NCI-H2107 (cell line): ENCODE measurements around the gene DENND2A.
"Not testable (repeated sequence)": the region's sequence is repeated elsewhere in the genome, so short reads cannot be mapped to it uniquely, and the experiment has no call there.

ENCODE experiments used
- DNase-seq: peaks from one replicate; lab custom pipeline; 2025; lab: John Stamatoyannopoulos, UW

DENND2A gene

DNA sequence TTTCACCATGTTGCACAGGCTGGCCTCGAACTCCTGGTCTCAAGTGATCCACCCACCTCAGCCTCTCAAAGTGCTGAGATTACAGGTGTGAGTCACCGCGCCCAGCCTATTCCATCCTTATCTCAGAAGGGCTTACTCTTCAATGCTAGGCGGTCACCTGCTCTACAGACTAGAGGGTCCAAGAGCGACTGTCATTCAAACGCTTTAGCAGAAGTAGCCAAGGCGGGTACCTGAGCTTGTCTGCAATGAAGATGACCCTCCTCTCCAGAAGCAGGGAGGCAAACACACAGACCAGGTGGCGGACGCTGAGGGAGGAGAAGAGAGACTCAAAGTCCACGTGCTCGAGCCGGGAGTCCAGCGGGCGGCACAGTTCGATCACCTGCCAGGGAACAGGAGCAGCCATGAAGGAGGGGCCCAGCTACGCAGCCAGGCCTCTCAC is 96.2 kb downstream of the DENND2A start:
- DNase-seq = no peak

DNA sequence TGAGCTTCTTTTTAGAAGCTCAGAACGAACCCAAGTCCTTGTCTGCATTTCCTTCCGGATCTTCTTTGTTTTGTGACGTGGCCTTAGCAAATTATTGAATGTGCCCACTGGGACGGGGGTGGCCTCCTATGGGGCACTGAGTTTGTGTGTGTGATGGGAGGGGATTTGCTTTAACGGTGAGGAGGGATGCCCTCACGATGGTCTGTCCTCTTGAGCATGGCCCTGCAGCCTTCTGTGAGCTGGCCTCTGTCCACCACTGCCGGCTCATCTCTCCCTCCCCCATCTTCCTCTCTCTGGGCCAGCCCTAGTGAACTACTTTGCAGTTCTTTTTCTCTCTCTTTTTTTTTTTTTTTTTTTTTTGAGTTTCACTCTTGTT is 98.4 kb downstream of the DENND2A start:
- DNase-seq = no peak

DNA sequence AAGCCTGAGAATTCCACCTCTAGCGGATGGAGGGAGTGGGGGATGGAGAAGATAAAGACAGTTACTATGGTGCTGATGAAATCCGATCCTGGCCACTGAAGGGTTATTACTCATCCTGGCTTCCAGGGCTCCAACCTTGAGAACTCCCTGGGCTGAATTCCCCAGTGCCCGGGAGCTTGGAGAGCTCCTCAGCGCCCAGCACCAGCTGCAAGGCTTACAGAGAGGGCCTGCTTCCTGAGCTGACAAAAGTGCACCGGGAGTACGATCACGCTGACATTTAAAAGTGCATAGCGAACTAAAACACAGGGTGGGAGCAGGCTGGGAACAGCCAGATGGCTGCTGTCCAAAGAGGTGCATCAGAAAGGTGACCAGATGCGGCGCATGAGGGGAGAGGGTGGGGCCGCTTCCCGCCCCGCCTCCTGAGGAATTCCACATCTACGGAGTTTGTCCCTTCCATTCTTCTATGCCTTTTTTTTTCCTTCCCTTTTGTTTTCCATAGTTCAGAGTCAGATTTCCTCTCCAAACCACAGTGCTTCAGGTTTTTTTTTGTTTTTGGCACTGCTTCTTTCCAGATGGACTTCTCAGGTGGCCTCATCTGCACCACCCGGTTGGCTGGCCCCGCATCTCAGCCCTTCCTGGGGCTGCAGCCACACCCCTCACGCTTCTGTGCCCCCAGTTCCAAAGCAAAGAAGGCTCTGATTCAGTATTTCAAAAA is 98.9 kb downstream of the DENND2A start:
- peak; percentile 88 for DNase-seq

DNA sequence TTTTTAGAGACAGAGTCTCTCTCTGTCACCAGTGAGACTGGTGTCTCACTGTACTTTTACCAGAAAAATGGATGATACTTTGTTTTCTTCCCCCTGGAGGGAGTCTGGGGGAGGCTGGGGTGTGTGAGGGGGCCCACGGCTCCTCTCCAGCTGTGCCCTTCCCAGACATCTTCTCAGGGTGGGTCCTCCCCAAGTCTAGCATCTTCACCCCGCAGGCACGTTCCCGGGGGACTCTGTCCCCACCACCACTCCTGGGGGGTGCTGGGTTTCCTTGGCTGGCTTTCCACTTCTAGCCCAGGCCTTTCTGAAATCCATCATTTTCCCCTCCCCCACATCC is 99.5 kb downstream of the DENND2A start:
- no peak for DNase-seq

DNA sequence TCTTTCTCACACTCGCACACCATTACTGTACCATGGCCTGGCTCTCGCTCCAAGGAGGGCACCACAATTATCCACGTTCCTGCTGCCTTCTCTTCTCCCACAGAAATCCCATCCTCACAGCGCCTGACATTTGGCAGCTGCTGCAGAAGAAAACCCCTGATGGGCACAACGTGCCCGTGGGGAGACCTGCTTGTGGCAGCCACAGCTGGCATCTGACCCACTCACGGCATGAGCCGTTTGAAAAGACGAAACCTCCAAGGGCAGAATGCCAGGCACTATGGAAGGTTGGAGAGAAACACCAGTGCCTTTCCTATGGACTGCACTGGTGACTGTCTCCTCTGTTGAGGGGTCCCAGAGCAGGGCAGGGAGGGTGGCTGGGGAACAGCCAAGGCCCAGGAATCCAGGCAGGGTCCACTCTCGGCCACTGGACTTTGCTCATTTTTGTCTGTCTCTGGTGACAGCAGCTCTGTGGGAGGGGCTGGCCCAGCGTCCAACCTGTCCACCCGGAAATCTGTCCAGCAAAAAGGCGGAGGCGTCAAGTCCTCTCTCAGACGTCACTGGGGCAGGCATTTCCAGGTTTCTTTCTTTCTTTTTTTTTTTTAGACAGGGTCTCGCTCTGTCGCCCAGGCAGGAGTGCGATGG is 100.4 kb downstream of the DENND2A start:
- DNase-seq = no peak

DNA sequence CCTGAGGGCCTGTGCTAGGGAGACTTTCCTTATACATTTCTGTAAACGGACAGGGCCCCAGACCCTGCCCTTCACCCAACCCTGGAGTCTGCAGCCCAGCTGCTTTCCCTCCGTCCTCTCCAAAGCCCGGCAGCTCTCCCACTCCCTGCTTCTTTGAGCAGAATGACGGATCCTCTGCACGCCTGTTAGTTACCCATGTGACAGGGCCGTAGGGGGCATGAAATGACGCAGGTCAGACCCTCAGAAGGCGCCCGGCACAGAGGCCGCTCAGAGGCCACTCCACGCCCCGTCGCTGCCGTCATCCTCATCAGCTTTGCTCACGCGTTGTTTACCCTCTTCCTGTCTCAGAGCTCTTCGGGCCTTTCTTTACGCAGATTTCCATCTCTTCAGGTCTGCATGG is 101.2 kb downstream of the DENND2A start:
- DNase-seq = no peak

DNA sequence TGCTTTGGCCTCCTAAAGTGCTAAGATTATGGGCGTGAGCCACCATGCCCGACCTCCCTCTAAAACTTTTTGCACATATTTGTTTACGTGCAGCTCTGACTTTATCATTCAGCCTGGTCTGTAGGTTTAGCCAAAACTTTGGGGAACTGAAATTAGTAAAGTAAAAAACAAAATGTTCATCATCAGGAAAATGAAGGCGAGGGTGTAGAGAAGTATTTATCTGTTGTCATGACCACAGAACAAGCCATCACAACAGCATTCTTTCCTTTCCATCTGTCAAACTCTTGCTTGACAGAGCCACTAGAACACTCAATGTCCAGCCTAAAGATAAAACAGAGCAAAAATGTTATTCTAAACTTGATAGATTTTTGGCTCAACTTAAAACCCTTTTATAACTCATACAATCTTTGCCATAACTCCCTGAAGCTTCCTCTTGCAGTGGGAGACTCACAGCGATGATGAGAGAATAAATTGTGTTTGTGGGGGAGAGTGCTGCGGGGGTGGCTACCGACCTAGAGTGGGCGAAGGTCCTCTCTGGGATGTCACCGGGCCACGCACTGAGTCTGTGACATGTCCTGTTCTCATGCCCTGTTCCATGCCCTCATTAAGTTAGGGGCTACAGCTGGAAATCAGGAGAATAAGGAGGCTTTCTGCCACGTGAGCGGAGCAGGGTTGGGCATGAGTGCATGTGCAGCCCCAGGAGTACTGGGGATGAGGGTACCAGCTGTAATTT is 102.7 kb downstream of the DENND2A start:
- no peak for DNase-seq

DNA sequence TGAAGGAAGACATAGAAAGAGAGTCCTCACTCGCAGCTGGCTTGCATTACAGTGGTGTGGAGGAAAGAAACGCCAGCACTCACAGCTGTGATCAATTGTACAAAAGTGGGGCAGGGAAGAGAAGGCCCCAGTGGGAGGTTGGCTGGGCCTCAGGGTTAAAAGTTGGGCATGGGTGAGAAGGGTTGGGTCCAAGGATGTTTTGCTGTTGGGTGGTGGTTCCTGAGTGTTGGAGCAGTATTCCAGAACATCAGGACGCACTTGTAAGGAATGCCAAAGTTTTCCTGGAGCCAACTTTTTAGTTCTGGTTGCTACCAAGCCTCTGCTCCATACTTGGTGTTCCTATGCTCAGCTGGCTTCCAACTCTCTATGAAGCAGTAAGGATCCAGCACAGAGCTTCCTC is 105.9 kb downstream of the DENND2A start:
- no peak for DNase-seq

DNA sequence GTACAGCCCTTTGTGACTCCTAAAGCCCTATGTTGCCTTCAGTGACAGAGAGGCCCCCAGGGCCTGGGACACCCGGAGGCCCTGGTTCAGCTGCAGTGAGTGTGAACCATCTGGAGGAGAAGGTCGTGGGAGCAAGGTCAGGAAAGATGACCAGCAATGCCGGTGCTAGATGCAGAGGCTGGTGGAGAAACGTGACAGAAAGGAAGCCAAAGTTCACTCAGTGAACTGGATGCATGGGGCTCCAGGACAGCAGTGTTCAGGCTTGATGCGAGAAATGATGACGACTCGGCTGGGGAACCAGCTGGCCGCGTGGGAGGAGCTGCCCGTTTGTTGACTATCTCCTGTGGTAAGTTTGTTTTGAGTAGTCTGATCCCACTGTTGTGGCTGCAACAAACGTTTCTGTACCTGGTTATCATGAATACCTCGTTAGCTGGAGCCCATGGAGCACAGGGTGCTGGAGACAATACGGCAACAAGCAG is 107.2 kb downstream of the DENND2A start:
- DNase-seq = no peak

DNA sequence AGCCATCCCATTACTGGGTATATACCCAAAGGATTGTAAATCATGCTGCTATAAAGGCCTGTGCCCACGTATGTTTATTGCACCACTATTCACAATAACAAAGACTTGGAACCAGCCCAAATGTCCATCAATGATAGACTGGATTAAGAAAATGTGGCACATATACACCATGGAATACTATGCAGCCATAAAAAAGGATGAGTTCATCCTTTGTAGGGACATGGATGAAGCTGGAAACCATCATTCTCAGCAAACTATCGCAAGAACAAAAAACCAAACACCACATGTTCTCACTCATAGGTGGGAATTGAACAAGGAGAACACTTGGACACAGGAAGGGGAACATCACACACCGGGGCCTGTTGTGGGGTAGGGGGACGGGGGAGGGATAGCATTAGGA is 111.2 kb downstream of the DENND2A start:
- DNase-seq = not testable (repeated sequence)

DNA sequence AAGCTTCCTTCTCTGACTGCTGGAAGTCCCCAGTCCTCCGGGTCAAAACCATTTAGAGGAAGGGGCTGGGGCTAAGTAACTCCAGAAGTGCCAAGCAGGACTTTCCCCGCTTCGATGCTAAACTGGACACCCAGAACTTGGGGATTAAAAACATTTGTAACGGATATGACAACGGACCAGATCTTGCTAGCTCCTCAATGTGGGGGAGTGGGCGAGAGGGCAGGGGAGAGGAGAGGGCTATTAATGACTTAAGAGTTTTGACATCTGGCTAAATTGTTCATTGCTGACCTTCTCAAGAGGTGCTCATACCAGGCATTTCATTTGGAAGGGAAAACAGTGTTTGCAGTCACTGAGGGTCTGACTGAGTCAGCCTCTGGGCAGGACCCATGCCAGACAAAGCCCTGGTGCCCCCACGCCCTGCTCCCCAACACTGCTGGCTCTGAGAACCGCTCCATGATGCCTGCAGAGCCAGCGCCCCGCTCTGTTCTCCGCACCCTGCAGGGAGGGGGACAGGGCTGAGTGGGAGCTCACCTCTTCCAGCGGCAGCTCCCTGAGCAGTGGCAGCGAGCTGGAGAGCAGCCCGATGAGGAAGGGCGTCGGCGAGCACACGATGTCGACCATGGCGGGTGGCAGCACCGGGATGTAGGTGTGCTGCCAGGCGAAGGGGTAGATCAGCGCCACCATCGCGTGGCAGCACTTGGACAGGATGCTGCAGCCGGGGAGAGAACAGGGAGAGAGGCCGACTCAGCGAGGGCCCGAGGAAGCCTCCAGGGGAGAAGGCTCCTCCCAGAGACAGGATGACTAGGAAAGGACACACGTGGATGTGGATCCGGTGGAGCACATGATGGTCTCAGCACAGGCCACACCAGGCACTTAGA is 113.6 kb downstream of the DENND2A start:
- DNase-seq = no peak

DNA sequence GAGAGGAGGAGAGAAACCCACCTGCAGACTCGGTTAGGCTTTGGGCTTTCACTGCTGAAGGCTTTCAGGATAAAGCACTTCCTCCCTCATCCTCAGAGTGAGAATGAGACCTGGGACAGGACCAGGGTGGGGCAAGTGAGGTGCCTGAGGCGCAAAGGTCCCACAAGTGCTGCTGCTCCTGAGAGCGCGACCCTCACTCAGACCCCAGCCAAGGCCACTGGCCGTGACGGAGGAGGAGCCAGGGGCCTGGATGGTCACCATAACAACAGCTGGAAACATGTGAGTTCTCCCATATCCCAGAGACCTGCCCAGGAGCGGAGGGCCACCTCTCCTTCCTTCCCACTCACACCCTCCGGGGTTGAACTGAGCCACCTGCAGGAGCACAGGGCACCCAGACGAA is 114.4 kb downstream of the DENND2A start:
- DNase-seq = no peak

DNA sequence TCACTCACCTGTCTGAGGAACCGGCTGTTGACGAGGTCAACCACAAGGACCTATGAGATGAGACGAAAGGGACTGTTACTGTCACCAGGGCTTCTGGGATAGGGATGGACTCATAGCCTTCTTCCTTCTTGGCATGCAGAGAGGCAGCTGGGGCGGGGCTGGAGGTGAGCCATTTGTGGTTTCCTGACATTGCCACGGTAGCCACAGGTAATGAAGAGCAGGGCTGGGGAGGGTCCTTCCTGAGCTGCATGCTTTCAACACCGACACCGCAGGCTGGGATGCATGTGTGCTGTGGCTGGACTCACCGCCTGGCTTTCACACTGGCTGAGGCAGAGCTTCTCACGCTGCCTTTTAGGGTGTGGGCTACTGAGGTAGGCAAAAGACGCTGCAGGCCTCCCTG is 114.9 kb downstream of the DENND2A start:
- DNase-seq = peak; percentile 20

DNA sequence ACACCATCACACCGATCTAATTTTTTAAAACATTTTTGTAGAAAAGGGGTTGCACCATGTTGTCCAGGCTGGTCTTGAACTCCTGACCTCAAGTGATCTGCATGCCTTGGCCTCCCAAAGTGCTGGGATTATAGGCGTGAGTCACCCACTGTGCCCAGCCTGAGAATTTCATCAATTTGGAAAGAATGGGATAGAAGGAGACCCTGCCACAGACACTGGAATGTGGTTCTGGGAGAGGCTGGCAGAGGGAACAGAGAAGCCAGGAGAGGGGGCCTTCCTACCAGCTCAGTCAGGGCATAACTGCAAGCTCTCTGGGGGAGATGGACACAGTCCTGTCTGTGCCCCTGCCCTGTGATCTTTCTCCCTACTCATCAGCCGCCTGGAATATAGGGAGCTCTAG is 119.2 kb downstream of the DENND2A start:
- no peak for DNase-seq

DNA sequence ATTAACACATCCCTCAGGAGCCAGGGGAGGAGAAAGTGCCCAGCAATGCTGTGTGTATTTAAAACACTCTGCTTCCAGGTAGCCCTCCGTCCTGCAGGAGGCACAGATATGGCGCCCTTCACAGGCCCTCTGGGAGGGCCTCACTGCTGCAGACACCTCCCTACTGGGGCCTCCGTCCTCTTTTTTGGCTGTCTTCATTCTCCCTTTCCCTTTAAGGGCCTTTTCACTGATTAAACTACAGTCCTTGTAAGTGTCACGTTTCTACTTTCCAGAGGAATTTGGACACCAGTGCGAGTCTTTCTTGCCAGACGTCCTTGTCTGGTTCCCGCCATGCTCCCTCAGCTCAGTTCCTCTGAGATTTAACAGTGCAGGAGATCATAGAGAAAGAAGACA is 121.6 kb downstream of the DENND2A start:
- no peak for DNase-seq

DNA sequence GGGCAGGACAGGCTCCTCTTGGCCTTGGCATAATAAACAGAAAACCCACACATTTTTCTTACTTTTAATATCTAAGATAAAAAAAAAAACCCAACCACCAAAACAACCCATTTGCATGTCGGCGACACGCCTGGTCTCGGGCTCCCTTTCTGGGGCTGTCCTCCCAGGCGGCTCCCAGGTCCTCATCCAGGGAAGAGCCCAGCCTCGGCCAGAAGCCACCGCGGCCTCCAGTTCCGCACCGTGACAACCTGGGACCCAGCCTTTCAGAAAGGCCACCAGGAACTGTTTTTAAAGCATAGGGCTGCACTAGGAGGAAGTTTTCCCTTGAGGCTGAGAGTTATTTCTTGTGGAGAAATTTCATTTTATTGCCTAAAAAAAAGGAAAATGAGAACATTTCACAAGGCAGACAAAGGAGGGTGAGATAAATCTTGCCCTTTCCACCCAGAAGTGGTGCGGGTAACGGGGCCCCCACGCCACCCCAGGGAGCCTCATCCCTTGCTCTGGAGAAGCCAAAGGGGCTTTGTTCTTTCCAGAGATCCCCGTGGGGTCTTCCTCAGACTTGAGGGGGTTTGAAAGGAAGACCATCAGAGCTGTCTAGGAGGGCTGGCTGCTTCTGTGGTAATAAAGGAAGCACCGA is 122.1 kb downstream of the DENND2A start:
- no peak for DNase-seq

DNA sequence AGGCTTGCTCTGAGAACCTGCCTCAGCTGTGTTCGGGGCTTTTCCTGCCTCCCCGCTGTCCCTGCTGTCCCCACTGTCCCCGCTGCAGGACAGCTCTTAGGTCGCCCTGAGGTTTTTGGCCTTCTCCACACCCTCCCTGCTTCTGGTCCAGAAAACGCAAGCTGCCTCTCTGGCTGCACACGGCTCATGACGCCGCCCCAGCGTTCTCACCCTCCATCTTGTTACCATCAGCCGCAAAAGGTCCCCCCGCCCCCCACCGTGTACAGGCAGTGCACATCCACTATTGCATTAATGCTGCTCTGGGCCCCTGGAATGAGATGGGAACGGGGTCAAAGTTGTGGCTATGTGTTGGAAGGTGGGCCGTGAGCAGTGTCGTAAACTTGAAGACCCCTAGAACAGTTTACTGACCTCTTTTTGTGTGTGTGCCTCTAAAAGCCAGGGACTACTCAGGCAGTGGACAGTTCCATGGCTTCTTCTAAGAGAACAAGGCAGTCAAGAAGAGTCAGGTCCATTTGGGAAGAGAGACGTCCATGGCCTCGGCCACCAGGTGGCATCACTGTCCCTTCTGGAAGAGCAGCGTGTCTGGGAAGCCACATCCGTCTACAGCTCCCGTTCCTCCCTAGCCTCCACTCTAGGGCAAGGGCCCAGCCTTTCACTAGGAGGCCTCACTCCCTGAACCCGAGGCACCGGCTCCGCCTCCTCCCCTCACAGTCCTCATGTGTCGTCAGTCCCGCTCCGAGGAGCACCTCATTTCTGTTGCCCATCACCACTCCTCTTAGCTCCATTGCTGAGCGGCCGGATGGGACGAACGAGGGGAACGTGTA is 122.9 kb downstream of the DENND2A start:
- peak; percentile 94 for DNase-seq

DNA sequence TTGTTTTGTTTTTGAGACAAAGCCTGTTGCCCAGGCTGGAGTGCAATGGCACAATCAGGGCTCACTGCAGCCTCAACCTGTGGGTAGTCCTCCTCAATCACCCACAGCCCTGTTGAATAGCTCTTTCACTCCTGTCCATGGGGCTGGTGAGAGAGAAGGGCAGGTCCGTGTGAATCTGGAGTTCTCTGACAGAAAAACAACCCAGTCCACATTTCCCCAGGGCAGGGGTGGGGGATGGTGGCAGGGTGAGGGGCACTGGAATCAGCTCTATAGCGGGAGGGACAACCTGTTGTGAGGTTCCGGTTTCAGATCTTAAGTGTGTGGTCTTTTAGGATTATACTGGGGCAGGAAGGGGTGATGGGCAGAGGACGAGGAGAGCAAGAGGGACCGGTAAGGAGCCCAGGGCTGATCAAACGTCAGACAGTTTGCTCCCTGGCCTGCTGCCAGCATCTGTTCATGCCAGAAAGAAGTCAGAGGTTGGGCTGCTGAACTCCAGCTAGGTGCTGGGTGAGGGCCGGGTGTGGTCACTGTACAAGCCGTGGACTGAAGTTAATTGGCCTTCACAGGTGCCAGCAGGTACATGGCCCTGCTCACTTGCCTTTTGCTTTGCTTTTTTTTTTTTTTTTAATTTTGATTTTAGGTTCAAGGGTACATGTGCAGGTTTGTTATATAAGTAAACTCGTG is 128.2 kb downstream of the DENND2A start:
- peak; percentile 30 for DNase-seq

DNA sequence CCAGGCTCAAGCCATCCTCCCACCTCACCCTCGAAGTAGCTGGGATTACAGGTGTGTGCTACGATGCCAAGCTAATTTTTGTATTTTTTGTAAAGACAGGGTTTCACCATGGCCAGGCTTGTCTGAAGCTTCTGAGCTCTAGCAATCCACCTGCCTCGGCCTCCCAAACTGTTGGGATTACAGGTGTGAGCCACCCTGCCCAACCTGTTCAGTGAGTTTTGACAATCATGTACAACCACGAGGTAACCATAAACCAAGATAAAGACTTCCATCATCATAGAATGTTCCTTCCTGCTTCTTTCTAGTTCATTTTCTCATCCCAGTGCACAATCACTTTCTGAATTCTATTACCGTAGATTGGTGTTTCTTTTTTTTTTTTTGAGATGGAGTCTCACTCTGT is 130.8 kb downstream of the DENND2A start:
- no peak for DNase-seq

DNA sequence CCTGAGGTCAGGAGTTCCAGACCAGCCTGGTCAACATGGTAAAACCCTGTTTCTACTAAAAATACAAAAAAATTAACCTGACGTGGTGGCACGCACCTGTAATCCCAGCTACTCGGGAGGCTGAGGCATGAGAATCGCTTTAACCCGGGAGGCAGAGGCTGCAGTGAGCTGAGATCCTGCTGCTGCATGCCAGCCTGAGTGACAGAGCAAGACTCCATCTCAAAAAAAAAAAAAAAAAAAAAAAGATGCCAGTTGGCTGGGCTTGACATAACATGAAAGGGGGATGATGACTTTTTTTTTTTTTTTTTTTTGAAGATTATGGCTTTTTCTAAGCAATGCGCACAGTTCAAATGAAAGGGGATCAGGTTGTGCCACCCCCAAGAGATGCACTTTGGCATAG is 133.1 kb downstream of the DENND2A start:
- DNase-seq = not testable (repeated sequence)
